GM23248 (cell line): Measurements from ENCODE around the gene RBP5. TPM values are rescaled to one million over a fixed set of nuclear protein-coding genes. Genes with fewer than 3 reads are reported as not detected.

ENCODE experiments used
- DNase-seq: peaks from one replicate; pipeline ENCODE4 v3.0.0-alpha.2; 2015
- H2AFZ ChIP-seq: fragments of 200-600 bp; sonication (generic); 2 replicates; pipeline ENCODE4 v1.6.1; 2016; ENCODE audit warnings: antibody characterized with exemption
- H3F3A ChIP-seq: fragments of 200-600 bp; sonication (generic); 2 replicates; pipeline ENCODE4 v1.6.1; 2016; ENCODE audit warnings: mild to moderate bottlenecking, antibody characterized with exemption, mixed run types; ENCODE audit not compliant: insufficient read depth
- H3K27ac ChIP-seq: fragments of 200-600 bp; sonication (generic); 2 replicates; pipeline ENCODE4 v1.5.1; 2016; ENCODE audit warnings: mild to moderate bottlenecking
- H3K27me3 ChIP-seq: fragments of 200-600 bp; sonication (generic); replicated peaks from 2 replicates; pipeline ENCODE4 v1.6.1; 2016; ENCODE audit warnings: mild to moderate bottlenecking; ENCODE audit not compliant: insufficient read depth
- H3K36me3 ChIP-seq: fragments of 200-600 bp; sonication (generic); 2 replicates; pipeline ENCODE4 v1.6.1; 2016; ENCODE audit warnings: low read depth, mild to moderate bottlenecking
- H3K4me1 ChIP-seq: fragments of 200-600 bp; sonication (generic); 2 replicates; pipeline ENCODE4 v1.6.1; 2016; ENCODE audit warnings: mild to moderate bottlenecking; ENCODE audit not compliant: insufficient read depth
- H3K4me2 ChIP-seq: fragments of 200-600 bp; sonication (generic); one replicate; pipeline ENCODE4 v1.6.1; 2016; ENCODE audit warnings: mild to moderate bottlenecking; ENCODE audit not compliant: unreplicated experiment
- H3K4me3 ChIP-seq: fragments of 200-600 bp; sonication (generic); 2 replicates; pipeline ENCODE4 v1.5.1; 2016; ENCODE audit warnings: mild to moderate bottlenecking
- H3K79me2 ChIP-seq: fragments of 200-600 bp; sonication (generic); 2 replicates; pipeline ENCODE4 v1.6.1; 2016; ENCODE audit warnings: mild to moderate bottlenecking; ENCODE audit not compliant: insufficient read depth
- H3K9ac ChIP-seq: fragments of 200-600 bp; sonication (generic); 2 replicates; pipeline ENCODE4 v1.6.1; 2016; ENCODE audit warnings: mild to moderate bottlenecking
- H3K9me2 ChIP-seq: fragments of 200-600 bp; sonication (generic); 2 replicates; pipeline ENCODE4 v1.6.1; 2016; ENCODE audit warnings: mixed run types, mild to moderate bottlenecking, moderate library complexity; ENCODE audit not compliant: insufficient read depth
- H3K9me3 ChIP-seq: fragments of 200-600 bp; sonication (generic); one replicate; pipeline ENCODE4 v1.6.1; 2017; ENCODE audit warnings: low read depth
- H4K20me1 ChIP-seq: fragments of 200-600 bp; sonication (generic); 2 replicates; pipeline ENCODE4 v1.6.0; 2016; ENCODE audit not compliant: insufficient read depth
- EZH2 ChIP-seq: fragments of 200-600 bp; sonication (generic); IDR thresholded peaks from 2 replicates; pipeline ENCODE4 v1.6.1; 2018; ENCODE audit warnings: antibody characterized with exemption, mild to moderate bottlenecking; ENCODE audit not compliant: insufficient read depth, poor library complexity, severe bottlenecking
- EZH2phosphoT487 ChIP-seq: fragments of 200-600 bp; sonication (generic); IDR thresholded peaks from 2 replicates; pipeline ENCODE4 v1.6.1; 2018; ENCODE audit warnings: antibody characterized with exemption, moderate library complexity, mild to moderate bottlenecking, low read depth; ENCODE audit not compliant: insufficient read depth
- WGBS, 2 experiments: methylation state at CpG; one replicate each; pipeline ENCODE4 v1.1.6; 2015 to 2017; ENCODE audit warnings: low lambda C conversion rate in 2 of 2, low coverage in 1 of 2; ENCODE audit errors: missing lambda C conversion rate in 2 of 2; 5-methylcytosine and 5-hydroxymethylcytosine counted together
- in situ Hi-C: fragments of 300-500 bp; cut with MboI; formaldehyde crosslinking; loops from 2 replicates; pipeline ENCODE4 v1.15.0; 2020
- polyA plus RNA-seq: library from polyadenylated mRNA; unstranded; fragments of >200 nt; fragmentation: Nextera tagmentation; extraction: Ambion mirVana; gene quantifications from 2 replicates; pipeline ENCODE4 v1.2.1, GENCODE V29; 2016
- total RNA-seq: library from RNA; depleted of rRNA; stranded (reverse); fragments of >200 nt; shearing (Covaris generic); gene quantifications from 2 replicates; pipeline ENCODE4 v1.2.3, GENCODE V29; 2014

Gene RBP5
- total and polyA plus RNA-seq, 2 experiments from 2014 or later: 0.38 TPM; not detected in 1

DNA sequence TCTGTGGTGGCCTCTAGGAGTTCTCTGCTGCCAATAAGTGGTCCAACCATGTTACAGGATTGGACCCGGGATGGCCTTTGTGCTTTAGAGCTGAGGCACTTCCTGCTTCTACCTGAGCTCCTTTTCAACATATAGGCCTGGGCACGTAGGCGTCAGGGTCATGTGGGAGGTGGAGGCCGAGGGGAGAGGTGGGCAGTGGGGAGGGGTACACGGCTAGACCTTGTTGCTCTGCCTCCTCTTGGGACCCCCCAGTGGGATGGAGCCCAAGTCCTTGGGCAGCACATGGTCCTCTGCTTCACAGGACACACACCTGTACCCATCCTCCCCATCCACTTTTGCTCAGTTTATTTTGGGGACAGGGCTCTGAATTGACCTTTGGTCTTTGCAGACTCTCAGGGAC is 7.4 kb downstream of the RBP5 start:
- Histone ChIP-seq H4K20me1 (no peaks in the 10 kb centered on the region), H3K9ac (no peak overlapping the region), H3K9me2 (no peaks in the 10 kb centered on the region), H3K27me3 (no peaks in the 10 kb centered on the region), H3K9me3 (no peaks in the 10 kb centered on the region), H3K4me3 (no peak overlapping the region), H2AFZ (no peak overlapping the region), H3F3A (no peaks in the 10 kb centered on the region), H3K36me3 (no peaks in the 10 kb centered on the region; the same call in 1 of the 2 replicates), H3K4me2 (no peak overlapping the region), H3K4me1 (no peaks in the 10 kb centered on the region), H3K27ac (no peak overlapping the region), H3K79me2 (no peaks in the 10 kb centered on the region)
- 83 to 95% methylated on average over 5 of the region's 5 CpGs for WGBS, 2 experiments
- TF ChIP-seq EZH2phosphoT487 (no peak), EZH2 (no peak)
- no peak for DNase-seq
- in situ Hi-C loops: no loop called here

DNA sequence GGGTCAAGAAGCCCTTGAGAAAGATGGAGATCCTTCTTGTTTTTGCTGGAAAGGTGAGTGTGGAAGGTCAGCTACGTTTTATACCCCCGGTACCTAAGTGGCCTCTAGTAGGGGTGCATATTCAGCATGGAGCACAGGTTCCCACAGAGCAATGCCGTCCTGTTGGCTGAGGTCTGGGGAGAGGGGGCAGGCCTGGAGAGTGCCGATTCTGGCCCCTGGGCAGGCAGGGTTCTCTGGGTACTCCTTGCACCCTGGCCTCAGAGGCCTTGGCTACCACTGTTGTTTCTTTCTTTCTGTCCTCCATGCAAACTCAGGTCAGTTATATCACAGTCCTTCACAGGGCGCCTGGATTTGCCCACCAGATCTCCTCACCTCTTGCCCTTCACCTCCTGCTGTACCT is 8.5 kb downstream of the RBP5 start:
- H3K9ac ChIP-seq: no peak overlapping the region
- DNase-seq: no peak
- no peaks in the 10 kb centered on the region for H3K9me2 ChIP-seq
- H3K27ac ChIP-seq: no peak overlapping the region
- in situ Hi-C loops: no loop called here
- no peak overlapping the region for H3K4me3 ChIP-seq
- H3K4me1 ChIP-seq: no peaks in the 10 kb centered on the region
- H3K4me2 ChIP-seq: no peak overlapping the region
- no peaks in the 10 kb centered on the region for H3K9me3 ChIP-seq
- H3K36me3 ChIP-seq: no peaks in the 10 kb centered on the region; the same call in 1 of the 2 replicates
- TF ChIP-seq EZH2phosphoT487 (no peak), EZH2 (no peak)
- H2AFZ ChIP-seq: no peak overlapping the region
- 86 to 94% methylated on average over 5 of the region's 5 CpGs for WGBS, 2 experiments
- no peaks in the 10 kb centered on the region for H3K27me3 ChIP-seq
- H3K79me2 ChIP-seq: no peaks in the 10 kb centered on the region
- no peaks in the 10 kb centered on the region for H4K20me1 ChIP-seq
- H3F3A ChIP-seq: no peaks in the 10 kb centered on the region

GRCh38 chr12:7118881-7119280 is 9.8 kb downstream of the RBP5 start:
- H3K4me2 ChIP-seq: no peak overlapping the region
- in situ Hi-C loops: loop anchor here (10.0 kb wide), 1 partner anchor 174 kb away; the partner anchor contains the start of genes C12orf57 and RNU7-1
- no peak for TF ChIP-seq EZH2
- TF ChIP-seq EZH2phosphoT487: no peak
- H3K9me2 ChIP-seq: no peaks in the 10 kb centered on the region
- no peak overlapping the region for H2AFZ ChIP-seq
- no peaks in the 10 kb centered on the region for H3K27me3 ChIP-seq
- no peak overlapping the region for H3K4me3 ChIP-seq
- H3K4me1 ChIP-seq: no peaks in the 10 kb centered on the region
- WGBS, 2 experiments: 96% methylated on average over 2 to 3 of the region's 3 CpGs
- H3K27ac ChIP-seq: no peak overlapping the region
- no peak for DNase-seq
- no peak overlapping the region for H3K9ac ChIP-seq
- no peaks in the 10 kb centered on the region for H3K79me2 ChIP-seq
- H3K36me3 ChIP-seq: no peaks in the 10 kb centered on the region; the same call in 1 of the 2 replicates
- H3F3A ChIP-seq: no peaks in the 10 kb centered on the region
- no peaks in the 10 kb centered on the region for H4K20me1 ChIP-seq
- H3K9me3 ChIP-seq: no peaks in the 10 kb centered on the region

GRCh38 chr12:7117670-7118069 is 11.0 kb downstream of the RBP5 start:
- Histone ChIP-seq H2AFZ (no peak overlapping the region), H3K9ac (no peak overlapping the region), H3K4me3 (no peak overlapping the region), H3K36me3 (no peaks in the 10 kb centered on the region; the same call in 1 of the 2 replicates), H4K20me1 (no peaks in the 10 kb centered on the region), H3F3A (no peaks in the 10 kb centered on the region), H3K4me1 (no peaks in the 10 kb centered on the region), H3K27ac (no peak overlapping the region), H3K9me3 (no peaks in the 10 kb centered on the region), H3K27me3 (no peaks in the 10 kb centered on the region), H3K4me2 (no peak overlapping the region), H3K79me2 (no peaks in the 10 kb centered on the region), H3K9me2 (no peaks in the 10 kb centered on the region)
- in situ Hi-C loops: loop anchor here (10.0 kb wide), 1 partner anchor 173 kb away; the partner anchor contains the start of genes C12orf57 and RNU7-1
- WGBS, 2 experiments: 93 to 94% methylated on average over 3 of the region's 3 CpGs
- no peak for DNase-seq
- no peak for TF ChIP-seq EZH2phosphoT487
- TF ChIP-seq EZH2: no peak

GRCh38 chr12:7116916-7117315 is 11.8 kb downstream of the RBP5 start:
- Histone ChIP-seq H3K9ac (no peak overlapping the region), H3K27me3 (no peaks in the 10 kb centered on the region), H3K4me3 (no peak overlapping the region), H4K20me1 (no peaks in the 10 kb centered on the region), H3K27ac (no peak overlapping the region), H3K4me2 (no peak overlapping the region), H3K79me2 (no peaks in the 10 kb centered on the region), H3K9me2 (no peaks in the 10 kb centered on the region), H3K36me3 (no peaks in the 10 kb centered on the region; the same call in 1 of the 2 replicates), H3K4me1 (no peaks in the 10 kb centered on the region), H3K9me3 (no peaks in the 10 kb centered on the region), H3F3A (no peaks in the 10 kb centered on the region), H2AFZ (no peak overlapping the region)
- DNase-seq: no peak
- TF ChIP-seq EZH2phosphoT487 (no peak), EZH2 (no peak)
- in situ Hi-C loops: loop anchor here (10.0 kb wide), 1 partner anchor 172 kb away; the partner anchor contains the start of genes C12orf57 and RNU7-1
- WGBS, 2 experiments: 93 to 95% methylated on average over 9 of the region's 9 CpGs
